Measurements from ENCODE around the gene BAHCC1. TPM values are rescaled to one million over a fixed set of nuclear protein-coding genes. Genes with fewer than 3 reads are reported as not detected.

Gene BAHCC1
- total and polyA plus RNA-seq, 9 of the 15 experiments (the other 6 are each of a cell fraction or from before 2014, with no cell fraction given), result 0.14 to 26.9 (median 5.0) TPM

- TF ChIP-seq CBX2 (IDR thresholded peaks at IDR 0.05; ENCODE audit: insufficient read depth, low read length, poor library complexity, severe bottlenecking) (no peak), FOXP4 (CRISPR knock-in tag; IDR thresholded peaks at IDR 0.05; ENCODE audit: borderline replicate concordance) (no peak), ZBTB34 (CRISPR knock-in tag; IDR thresholded peaks at IDR 0.05) (no peak), CREB3 (tag; conservative IDR thresholded peaks at IDR 0.05; ENCODE audit: low read depth) (no peak), GABPB1 (CRISPR knock-in tag; IDR thresholded peaks at IDR 0.05) (peak; percentile 13; the same call in 1 of the 2 replicates), NRF1 (conservative IDR thresholded peaks at IDR 0.05 in 1 of 2, IDR thresholded peaks at IDR 0.05 in 1 of 2) (peak in 1 of 2 experiments; percentile 38; a peak in 2 of 4 replicates), MIER1 (IDR thresholded peaks at IDR 0.05; ENCODE audit: low read depth) (peak; percentile 65; the same call in 1 of the 2 replicates), GTF2F1 (IDR thresholded peaks at IDR 0.05; ENCODE audit: low read depth, low read length) (no peak), ZNF24 (IDR thresholded peaks at IDR 0.05) (no peak), TBL1XR1 (IDR thresholded peaks at IDR 0.05; ENCODE audit: low read length in 2 of 2) (no peak), PCBP1 (IDR thresholded peaks at IDR 0.05; ENCODE audit: low read depth, low read length, poor library complexity, severe bottlenecking) (no peak), CHD1 (IDR thresholded peaks at IDR 0.05; ENCODE audit: low read length) (no peak), NCOR1 (IDR thresholded peaks at IDR 0.05) (peak; percentile 51; the same call in 1 of the 2 replicates), THRAP3 (IDR thresholded peaks at IDR 0.05; ENCODE audit: borderline replicate concordance) (0 out of 2 replicates have a peak, but pooled peaks have one; percentile 50), NFIX (CRISPR knock-in tag; IDR thresholded peaks at IDR 0.05; ENCODE audit: low read depth) (no peak), DLX4 (CRISPR knock-in tag; IDR thresholded peaks at IDR 0.05) (no peak), MTF1 (CRISPR knock-in tag; IDR thresholded peaks at IDR 0.05; ENCODE audit: borderline replicate concordance) (no peak), ZNF133 (CRISPR knock-in tag; IDR thresholded peaks at IDR 0.05) (no peak), HOMEZ (CRISPR knock-in tag; IDR thresholded peaks at IDR 0.05) (no peak), PHF8 (IDR thresholded peaks at IDR 0.05; ENCODE audit: borderline replicate concordance, low read length) (peak; percentile 22; the same call in 1 of the 2 replicates), ZNF282 (CRISPR knock-in tag; IDR thresholded peaks at IDR 0.05) (no peak), KDM4B (IDR thresholded peaks at IDR 0.05; ENCODE audit: borderline replicate concordance in 2 of 2, low read depth in 1 of 2) (no peak)
Measured at GRCh38 chr17:81398832-81399411, 3.7 kb downstream of the BAHCC1 start (continued).
